Measurements from ENCODE around the gene CHRFAM7A.
A peak's percentile ranks its signal among the peaks of the same experiment; 100 is the strongest.
"Not testable (repeated sequence)": the region's sequence is repeated elsewhere in the genome, so short reads cannot be mapped to it uniquely, and the experiment has no call there.

CHRFAM7A gene

GRCh38 chr15:30392766-30393663 lies at the start of gene CHRFAM7A:
CHRFAM7A (minus strand) TSS chr15:30393540; CDS start chr15:30383351, 10,189 bp downstream.
- DNase-seq (ENCODE audit: low spot score): not testable (repeated sequence)

DNA sequence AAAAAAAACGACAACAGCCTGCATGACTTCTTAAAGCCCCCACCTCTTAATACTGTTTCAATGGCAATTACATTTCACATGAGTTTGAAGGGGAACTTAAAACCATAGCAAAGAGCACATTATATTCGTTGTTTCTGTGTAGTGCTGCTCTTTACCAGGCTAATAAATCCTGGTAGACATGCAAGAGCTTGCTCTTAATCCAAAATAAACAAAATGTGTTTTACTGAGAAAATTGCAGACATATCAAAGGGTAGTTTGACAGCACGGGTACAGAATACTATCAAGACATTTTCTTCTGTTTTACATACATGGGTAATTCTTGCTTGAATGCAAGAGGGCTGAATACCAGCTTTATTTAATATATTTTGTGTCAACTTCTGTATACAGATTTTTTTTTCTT lies 45.0 kb upstream of the CHRFAM7A start:
- not testable (repeated sequence) for DNase-seq (ENCODE audit: low spot score)

GRCh38 chr15:30435878-30436277 lies 42.5 kb upstream of the CHRFAM7A start:
- not testable (repeated sequence) for DNase-seq (ENCODE audit: low spot score)

DNA sequence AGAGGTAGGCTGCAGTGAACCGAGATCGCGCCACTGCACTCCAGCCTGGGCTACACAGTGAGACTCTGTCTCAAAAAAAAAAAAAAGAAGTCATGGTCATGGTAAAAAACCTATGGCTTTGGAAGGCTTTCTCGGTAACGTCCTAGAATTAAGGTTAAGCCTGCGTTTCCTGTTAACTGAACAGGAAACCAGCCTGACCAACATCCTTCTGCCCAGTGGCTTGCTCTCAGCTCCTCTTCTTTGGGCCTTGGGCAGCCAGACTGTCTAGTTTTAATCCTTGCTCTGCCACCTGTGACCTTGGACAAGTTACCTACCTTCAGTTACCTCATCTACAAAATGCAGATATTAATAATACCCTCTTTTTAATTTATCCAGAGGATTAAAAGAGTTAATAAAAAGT lies 27.4 kb upstream of the CHRFAM7A start:
- not testable (repeated sequence) for DNase-seq (ENCODE audit: low spot score)

- not testable (repeated sequence) for DNase-seq (ENCODE audit: low spot score)
Measured at GRCh38 chr15:30414160-30414559, 20.8 kb upstream of the CHRFAM7A start, which contains the start of gene GOLGA8R. GOLGA8R (minus strand) TSS chr15:30414260; CDS start chr15:30414162, 98 bp downstream.

DNA sequence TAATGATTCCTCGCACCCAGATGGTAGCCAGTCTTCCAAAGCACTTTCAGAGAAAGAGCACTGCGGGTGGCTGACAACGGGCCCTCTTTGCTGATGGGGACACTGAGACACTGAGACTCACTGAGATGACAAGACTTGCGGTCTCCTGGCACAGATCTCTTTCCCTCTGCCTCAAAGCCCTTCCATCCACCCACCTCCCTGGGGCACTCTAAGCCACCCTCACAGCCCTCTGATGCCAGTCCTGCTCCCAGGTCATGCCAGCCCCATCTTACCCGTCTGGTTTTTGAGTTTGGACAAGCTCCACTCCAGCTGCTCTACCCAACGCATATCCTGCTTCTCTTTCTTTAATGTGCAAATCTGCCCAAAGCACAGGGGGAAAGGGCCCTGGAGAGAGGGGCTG lies 14.3 kb upstream of the CHRFAM7A start:
- not testable (repeated sequence) for DNase-seq (ENCODE audit: low spot score)

- DNase-seq (ENCODE audit: low spot score): peak; percentile 24
Measured at GRCh38 chr15:30398988-30399387, 5.6 kb upstream of the CHRFAM7A start.

DNA sequence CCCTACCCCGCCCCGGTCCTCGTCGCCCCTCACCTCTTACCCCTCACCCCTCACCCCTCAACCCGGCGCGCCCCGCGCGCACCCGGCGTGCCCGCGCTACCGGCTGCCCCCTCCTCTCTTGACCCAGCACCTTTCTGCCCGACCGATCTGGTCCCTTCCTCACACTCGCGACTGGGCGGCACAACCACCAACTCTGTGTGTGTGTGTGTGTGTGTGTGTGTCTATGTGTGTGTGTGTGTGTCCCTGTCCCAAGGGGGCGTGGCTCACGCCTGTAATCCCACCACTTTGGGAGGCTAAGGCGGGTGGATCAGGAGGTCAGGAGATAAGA lies 288 bp upstream of the CHRFAM7A start:
- DNase-seq (ENCODE audit: low spot score): not testable (repeated sequence)

DNA sequence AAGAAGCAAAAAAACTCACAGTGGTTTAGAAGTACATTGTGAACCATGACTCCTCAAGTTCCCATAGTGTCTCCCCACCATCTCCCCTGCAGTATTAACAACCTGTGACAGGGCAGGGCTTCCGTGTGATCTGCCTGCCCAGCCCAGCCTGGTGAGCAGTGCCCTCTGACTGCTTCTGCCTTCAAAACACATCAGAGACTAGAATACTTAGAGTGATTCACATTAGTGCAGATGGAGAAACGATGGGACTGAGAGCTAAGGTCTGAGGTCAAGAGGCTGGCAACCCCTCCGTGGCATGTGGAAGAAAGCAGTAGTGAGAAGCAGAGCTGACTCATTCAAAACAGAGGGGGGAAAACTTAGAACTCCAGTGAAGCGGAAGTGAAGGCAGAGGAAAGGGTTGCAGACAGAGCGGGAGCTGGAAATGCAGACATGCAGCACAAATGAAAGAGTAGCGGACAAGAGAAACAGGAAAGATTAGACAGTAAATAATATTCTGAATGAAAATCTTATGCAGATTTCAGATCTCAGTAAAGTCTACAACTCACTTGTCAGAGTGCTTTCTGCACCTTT lies 6.9 kb downstream of the CHRFAM7A start:
- DNase-seq (ENCODE audit: low spot score): not testable (repeated sequence)

GRCh38 chr15:30377082-30377413 lies 16.3 kb downstream of the CHRFAM7A start:
- DNase-seq (ENCODE audit: low spot score): not testable (repeated sequence)

DNA sequence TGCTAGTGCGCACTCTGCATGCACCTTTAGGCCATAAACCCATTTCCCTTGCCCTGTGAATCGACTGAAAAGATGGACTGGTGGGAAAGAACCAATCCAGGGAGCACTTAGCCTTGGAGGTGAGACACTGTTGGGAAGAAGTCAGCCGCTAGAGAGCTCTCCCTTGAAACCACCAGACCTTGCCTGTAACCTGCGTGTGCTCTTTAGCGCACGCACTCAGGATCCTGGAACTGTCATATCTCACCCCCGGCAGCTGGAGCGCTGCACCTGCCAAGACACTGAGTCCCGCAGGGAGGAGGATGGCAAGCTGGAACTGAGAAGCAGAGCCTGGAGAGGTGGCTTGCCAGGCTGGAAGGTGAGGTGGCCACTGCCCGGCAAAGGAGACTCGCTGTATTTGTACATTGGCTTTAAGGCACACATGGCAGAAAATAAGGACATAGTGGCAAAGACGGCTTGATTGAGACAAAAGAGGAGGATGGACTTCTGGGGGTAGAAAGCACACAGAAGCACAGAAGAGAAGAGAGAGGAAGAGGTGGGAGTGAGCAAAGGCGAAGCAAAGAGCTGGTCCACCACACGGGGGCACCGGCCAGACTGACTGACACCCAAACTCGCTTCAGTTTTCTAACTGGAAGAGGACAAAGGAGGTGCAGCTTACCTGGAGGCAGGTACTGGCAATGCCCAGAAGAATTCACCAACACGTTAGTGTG lies 16.8 kb downstream of the CHRFAM7A start:
- DNase-seq (ENCODE audit: low spot score): not testable (repeated sequence)

GRCh38 chr15:30375872-30376271 lies 17.5 kb downstream of the CHRFAM7A start:
- DNase-seq (ENCODE audit: low spot score): not testable (repeated sequence)

DNA sequence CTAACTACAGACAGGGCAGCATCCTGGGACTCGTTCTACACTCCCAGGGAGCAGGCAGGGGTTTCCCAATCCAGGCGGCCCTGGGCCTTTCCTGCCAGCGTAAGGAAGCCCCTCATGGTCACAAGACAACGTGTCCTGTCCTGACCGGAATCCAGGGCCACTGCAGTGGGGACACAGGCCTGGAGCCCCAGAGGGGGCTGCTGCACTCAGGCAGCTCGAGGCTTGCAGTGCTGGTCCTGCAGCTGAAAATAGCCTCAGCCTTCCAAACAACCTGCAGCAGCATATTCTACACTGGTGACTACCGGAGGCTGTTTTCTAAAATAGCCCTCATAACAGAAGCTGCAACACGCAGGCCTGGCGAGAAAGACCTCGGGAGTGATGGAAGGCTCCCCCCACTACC lies 18.5 kb downstream of the CHRFAM7A start:
- DNase-seq (ENCODE audit: low spot score): not testable (repeated sequence)

GRCh38 chr15:30368271-30368670 lies 25.1 kb downstream of the CHRFAM7A start:
- not testable (repeated sequence) for DNase-seq (ENCODE audit: low spot score)

GRCh38 chr15:30367246-30367645 lies 26.1 kb downstream of the CHRFAM7A start:
- DNase-seq (ENCODE audit: low spot score): not testable (repeated sequence)

DNA sequence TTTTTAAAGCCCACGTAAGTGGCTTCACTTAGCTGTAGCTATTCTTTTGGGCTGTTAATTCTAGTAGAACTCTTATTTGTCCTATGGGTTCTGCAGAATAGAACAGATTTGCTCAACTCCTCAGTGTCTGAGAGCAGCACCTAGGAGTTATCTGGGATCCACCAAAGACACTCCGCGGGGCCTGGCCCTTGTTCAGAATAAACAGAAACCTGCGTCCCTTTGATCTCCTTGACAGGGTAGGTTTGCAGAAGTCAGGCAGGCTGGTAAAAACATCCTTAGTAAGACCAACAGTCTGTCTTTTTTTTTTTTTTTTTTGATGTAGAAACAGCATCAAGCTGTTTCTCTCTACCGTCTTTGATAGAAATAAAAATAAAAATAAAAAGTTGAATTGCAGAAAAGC lies 31.9 kb downstream of the CHRFAM7A start:
- not testable (repeated sequence) for DNase-seq (ENCODE audit: low spot score)

DNA sequence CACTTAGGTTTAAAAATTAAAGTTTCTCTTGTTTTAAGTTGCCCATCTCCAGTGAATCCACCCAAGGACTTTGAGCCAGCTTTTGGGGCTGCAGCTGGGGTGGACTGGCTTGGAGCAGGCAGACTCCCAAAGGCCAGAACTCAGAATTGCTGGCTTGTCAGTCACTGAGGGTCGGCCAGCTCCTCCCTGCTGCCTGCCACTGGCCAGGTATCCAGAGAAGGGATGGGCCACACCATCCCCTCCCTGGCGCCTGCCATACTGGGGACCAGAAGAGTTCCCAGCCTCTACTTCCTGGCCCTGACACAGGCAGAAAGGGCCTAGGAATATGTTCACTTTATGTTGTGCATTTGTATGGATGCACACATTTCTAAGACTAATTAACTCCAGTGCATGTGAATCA lies 32.4 kb downstream of the CHRFAM7A start:
- DNase-seq (ENCODE audit: low spot score): not testable (repeated sequence)

DNA sequence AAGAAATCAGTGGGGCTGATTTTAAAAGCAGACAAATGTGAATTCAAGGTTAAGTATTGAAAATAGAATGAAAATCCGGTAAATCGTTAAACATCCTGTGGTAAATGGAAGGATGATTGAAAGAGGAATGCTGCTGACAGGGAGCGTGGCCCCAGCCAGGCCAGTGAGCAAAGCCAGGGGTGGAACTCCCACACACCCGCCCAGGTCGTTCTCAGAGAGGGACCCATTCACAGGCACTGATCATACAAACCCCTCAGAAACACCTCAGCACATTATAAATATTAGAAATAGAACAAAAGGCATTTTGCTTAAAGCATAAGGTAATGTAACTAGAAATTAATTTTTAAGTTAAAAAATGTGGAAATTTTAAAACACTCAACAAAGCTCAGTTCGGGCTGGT lies 38.3 kb downstream of the CHRFAM7A start:
- DNase-seq (ENCODE audit: low spot score): not testable (repeated sequence)

DNA sequence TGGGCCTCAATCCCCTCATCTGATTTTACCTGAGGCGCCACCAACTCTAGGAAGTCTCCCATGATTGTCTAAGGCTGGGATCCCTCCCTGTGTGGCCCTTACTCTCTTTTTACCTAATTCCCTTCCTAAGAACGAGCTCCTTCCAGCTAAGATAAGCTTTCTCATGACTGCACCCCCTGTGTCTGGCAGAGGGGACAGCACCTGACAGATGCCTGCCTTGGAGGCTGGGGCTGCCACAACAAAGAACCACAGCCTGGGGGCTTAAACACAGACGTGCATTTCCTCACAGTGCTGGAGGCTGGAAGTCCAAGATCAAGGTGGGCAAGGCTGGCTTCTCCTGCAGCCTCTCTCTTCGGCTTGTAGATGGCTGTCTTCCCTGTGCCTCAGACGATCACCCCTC lies 43.5 kb downstream of the CHRFAM7A start:
- not testable (repeated sequence) for DNase-seq (ENCODE audit: low spot score)

DNA sequence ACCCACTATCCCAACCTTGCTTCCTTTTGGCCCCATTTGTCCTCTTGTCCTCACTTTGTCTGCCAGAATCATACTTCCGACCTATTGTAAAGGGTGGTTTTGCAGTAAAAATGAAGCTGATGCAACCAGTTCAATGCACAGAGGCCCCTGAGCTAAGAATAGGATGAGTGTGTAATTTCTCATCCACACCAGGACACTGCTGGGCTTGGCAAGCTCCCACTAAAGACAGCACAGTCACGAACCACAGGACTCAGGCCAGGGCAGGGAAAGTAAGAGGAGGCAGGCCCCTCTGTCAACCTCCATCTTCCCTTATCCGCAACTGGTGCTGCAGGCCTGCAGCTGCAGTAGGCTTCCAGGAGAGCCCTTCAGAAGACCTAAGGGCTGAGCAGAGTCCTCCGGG lies 56.8 kb downstream of the CHRFAM7A start:
- DNase-seq (ENCODE audit: low spot score): not testable (repeated sequence)

DNA sequence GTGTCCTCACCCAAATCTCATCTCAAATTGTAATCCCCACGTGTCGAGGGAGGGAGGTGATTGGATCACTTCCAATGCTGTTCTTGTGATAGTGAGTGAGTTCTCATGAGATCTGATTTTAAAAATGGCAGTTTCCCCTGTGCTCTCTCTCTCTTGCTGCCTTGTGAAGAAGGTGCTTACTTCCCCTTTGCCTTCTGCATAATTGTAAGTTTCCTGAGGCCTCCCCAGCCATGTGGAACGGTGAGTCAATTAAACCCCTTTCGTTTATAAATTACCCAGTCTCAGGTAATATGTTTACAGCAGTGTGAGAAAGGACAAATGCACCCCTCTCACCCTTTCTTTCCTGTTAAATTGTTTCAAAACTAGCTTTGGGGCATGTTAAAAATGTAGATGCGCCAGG lies 59.2 kb downstream of the CHRFAM7A start:
- not testable (repeated sequence) for DNase-seq (ENCODE audit: low spot score)

- DNase-seq (ENCODE audit: low spot score): not testable (repeated sequence)
Measured at GRCh38 chr15:30326145-30326544, 67.2 kb downstream of the CHRFAM7A start.

DNA sequence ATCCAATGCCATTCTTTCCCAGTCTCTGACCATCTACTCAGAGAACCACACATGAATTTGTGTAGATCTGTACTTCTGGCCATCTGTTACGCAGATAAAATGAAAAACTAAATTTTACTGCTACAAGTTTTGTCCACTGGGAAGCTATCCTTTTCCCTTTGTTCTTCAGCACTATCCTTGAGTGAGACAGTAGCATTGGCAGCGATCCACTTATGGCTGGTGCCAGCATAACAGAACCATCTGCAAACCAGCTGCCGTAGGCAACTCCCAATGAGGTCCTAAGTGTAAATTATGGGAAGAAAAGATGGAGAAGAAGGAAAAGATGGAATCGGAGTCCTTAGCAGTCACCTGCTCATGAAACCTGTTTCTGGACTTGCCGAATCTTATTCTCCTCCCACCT lies 72.3 kb downstream of the CHRFAM7A start:
- DNase-seq (ENCODE audit: low spot score): not testable (repeated sequence)

All from activated CD4-positive, alpha-beta T cell treated with anti-CD3 and anti-CD28 coated beads, Interleukin-2, Interleukin-4, amounts not matched to agents 100 ng/mL and 50 ng/mL, durations not matched to agents 16 hours and 8 hours (primary cell).